Measurements from ENCODE around the gene CYP4V2.

Gene CYP4V2

GRCh38 chr4:186196063-186196462, 4.7 kb downstream of the CYP4V2 start:
- no peak for DNase-seq (ENCODE audit: low read depth)
- TF ChIP-seq, protein P1, sequence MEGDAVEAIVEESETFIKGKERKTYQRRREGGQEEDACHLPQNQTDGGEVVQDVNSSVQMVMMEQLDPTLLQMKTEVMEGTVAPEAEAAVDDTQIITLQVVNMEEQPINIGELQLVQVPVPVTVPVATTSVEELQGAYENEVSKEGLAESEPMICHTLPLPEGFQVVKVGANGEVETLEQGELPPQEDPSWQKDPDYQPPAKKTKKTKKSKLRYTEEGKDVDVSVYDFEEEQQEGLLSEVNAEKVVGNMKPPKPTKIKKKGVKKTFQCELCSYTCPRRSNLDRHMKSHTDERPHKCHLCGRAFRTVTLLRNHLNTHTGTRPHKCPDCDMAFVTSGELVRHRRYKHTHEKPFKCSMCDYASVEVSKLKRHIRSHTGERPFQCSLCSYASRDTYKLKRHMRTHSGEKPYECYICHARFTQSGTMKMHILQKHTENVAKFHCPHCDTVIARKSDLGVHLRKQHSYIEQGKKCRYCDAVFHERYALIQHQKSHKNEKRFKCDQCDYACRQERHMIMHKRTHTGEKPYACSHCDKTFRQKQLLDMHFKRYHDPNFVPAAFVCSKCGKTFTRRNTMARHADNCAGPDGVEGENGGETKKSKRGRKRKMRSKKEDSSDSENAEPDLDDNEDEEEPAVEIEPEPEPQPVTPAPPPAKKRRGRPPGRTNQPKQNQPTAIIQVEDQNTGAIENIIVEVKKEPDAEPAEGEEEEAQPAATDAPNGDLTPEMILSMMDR (IDR thresholded peaks at IDR 0.05; ENCODE audit: low read depth, low read length, missing control alignments), result no peak
- H3K4me3 ChIP-seq (ENCODE audit: low read depth, low read length), result no peak overlapping the region
- in situ Hi-C loops (cut with HindIII; ENCODE audit: low sequenced_read_pairs), result no loop called here

GRCh38 chr4:186200516-186200915, 9.1 kb downstream of the CYP4V2 start:
- no peak for DNase-seq (ENCODE audit: low read depth)
- H3K4me3 ChIP-seq (ENCODE audit: low read depth, low read length), result no peak overlapping the region
- TF ChIP-seq, protein P1 (IDR thresholded peaks at IDR 0.05; ENCODE audit: low read depth, low read length, missing control alignments), result no peak
- in situ Hi-C loops (cut with HindIII; ENCODE audit: low sequenced_read_pairs), result no loop called here

- in situ Hi-C loops (cut with HindIII; ENCODE audit: low sequenced_read_pairs), result no loop called here
- no peak overlapping the region for H3K4me3 ChIP-seq (ENCODE audit: low read depth, low read length)
- TF ChIP-seq, protein P1 (IDR thresholded peaks at IDR 0.05; ENCODE audit: low read depth, low read length, missing control alignments), result no peak
- no peak for DNase-seq (ENCODE audit: low read depth)
These were observed 9.6 kb downstream of the CYP4V2 start for GRCh38 chr4:186201010-186201409.

DNA sequence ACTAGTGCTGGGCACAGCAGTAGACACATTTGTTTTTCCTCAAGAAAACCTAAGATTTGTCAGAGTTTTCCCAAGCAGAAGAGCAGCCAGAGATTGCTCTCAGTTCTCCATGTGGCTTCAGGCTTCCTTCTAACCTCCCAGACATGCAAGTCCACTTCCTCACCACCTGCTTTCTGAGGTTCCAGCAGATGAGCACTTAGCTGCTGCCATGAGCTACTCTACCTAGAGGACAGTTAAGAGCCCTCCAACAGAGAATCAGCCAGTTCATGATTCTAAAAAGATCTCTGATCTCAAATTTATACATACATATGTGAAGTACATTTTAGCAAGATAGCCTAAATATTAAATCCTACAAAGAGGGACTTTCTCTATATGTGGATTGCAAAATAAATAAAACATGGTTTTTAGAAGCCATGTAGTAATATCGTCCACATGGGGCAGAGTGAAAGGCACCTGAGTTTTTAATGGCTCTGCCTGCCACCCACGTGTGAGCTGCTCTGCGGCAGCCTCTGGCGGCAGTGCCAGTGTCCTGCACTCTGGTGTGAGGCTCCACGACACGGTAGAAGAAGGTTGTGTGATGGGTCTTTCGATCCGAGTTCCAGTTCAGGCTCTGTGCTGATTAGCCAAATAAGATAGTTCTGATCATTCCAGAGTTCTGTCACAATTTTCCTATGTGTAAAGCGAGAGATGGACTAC, 10.3 kb downstream of the CYP4V2 start:
- no peak overlapping the region for H3K4me3 ChIP-seq (ENCODE audit: low read depth, low read length)
- in situ Hi-C loops (cut with HindIII; ENCODE audit: low sequenced_read_pairs), result no loop called here
- TF ChIP-seq, protein P1 (IDR thresholded peaks at IDR 0.05; ENCODE audit: low read depth, low read length, missing control alignments), result peak; percentile 36
- no peak for DNase-seq (ENCODE audit: low read depth)

GRCh38 chr4:186202490-186203140, 11.2 kb downstream of the CYP4V2 start:
- TF ChIP-seq, protein P1 (IDR thresholded peaks at IDR 0.05; ENCODE audit: low read depth, low read length, missing control alignments), result no peak
- H3K4me3 ChIP-seq (ENCODE audit: low read depth, low read length), result no peak overlapping the region
- DNase-seq (ENCODE audit: low read depth), result no peak
- in situ Hi-C loops (cut with HindIII; ENCODE audit: low sequenced_read_pairs), result no loop called here

DNA sequence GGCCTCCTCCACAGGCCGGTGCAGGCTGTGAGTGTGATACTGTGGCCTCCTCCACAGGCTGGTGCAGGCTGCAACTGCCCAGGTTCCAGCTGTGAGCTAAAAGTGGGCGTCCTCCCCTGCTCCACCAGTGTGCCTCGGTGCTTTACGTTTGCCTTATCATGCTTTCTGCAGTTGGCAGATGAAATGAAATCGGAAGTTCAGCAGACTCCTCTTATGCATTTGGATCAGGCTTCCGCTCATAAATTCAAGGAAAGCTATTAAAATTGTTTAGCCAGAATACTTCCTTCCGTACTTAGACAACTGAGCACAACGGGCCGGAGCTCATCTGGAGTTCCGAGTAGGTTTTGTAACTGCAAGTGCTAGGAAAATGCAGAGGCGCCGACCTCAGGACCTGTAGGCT, 12.0 kb downstream of the CYP4V2 start:
- in situ Hi-C loops (cut with HindIII; ENCODE audit: low sequenced_read_pairs), result no loop called here
- H3K4me3 ChIP-seq (ENCODE audit: low read depth, low read length), result no peak overlapping the region
- no peak for DNase-seq (ENCODE audit: low read depth)
- TF ChIP-seq, protein P1 (IDR thresholded peaks at IDR 0.05; ENCODE audit: low read depth, low read length, missing control alignments), result no peak
